Sciatic nerve (tissue), 2 donors: ENCODE data around the gene IL21R. TPM values are rescaled to one million over a fixed set of nuclear protein-coding genes. Genes with fewer than 3 reads are reported as not detected.
A peak's percentile ranks its signal among the peaks of the same experiment; 100 is the strongest.
"Not testable (repeated sequence)": the region's sequence is repeated elsewhere in the genome, so short reads cannot be mapped to it uniquely, and the experiment has no call there.

Experiments used
- ATAC-seq: fragments of 200-7000 bp; cut with Tn5 transposase; one replicate; pipeline ENCODE4 v1.9.1; 2020; ENCODE audit warnings: mild to moderate bottlenecking, moderate library complexity
- DNase-seq: peaks from one replicate; pipeline ENCODE4 v3.0.0-alpha.2; 2020; ENCODE audit warnings: low spot score
- intact Hi-C: fragments of 100-400 bp; cut with DNase I; formaldehyde crosslinking; loops from one replicate; pipeline ENCODE4 v1.14.2; 2022
- total RNA-seq: library from RNA; stranded (reverse); fragmentation: NEBNext Ultra II Directional; extraction: Animal tissue kit (Norgen Biotek cat#: 25700); gene quantifications from one replicate; pipeline ENCODE4 v1.2.1, GENCODE V29; 2021
- donor health status: DM: no; HTN: no; CAD: no.
- donor health status: DM: no; HTN: no; CAD: no.

IL21R gene
- total RNA-seq, 1 donor from 2014 or later = 1.7 TPM

- intact Hi-C loops = no loop called here
- ATAC-seq (no peak), DNase-seq (no peak)
These were observed 15.2 kb downstream of the IL21R start for GRCh38 chr16:27417047-27417671.

- DNase-seq = no peak
- intact Hi-C loops = no loop called here
- no peak for ATAC-seq
These were observed 20.2 kb downstream of the IL21R start for GRCh38 chr16:27421961-27422740.

DNA sequence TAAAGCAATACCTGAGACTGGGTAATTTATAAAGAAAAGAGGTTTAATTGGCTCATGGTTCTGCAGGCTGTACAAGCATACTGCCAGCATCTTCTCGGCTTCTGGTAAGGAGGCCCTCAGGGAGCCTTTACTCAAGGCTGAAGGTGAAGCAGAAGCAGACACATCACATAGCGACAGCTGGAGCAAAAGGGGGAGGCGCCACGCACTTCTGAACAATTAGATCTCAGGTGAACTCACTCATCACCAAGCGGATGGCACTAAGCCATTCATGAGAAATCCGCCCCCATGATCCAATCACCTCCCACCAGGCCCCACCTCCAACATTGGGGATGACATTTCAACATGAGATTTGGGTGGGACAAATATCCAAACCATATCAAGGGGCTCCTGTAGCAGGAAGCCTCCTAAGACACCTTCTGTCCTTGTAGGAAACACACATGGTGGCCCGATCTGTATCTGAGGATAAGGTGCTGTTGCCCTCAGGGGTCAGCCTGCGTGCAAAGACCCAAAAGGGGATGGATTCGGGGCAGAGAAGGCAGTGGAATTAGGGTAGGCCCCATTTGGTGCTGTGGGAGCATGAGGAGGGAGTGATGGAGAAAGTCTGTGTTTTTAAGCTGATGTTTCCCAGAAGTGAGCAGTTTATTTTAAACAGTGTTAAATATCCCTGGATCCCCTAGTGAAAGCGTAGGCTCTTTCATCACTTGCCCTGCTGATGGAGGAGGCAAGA, 23.0 kb downstream of the IL21R start:
- no peak for ATAC-seq
- intact Hi-C loops = no loop called here
- peak; percentile 26 for DNase-seq

DNA sequence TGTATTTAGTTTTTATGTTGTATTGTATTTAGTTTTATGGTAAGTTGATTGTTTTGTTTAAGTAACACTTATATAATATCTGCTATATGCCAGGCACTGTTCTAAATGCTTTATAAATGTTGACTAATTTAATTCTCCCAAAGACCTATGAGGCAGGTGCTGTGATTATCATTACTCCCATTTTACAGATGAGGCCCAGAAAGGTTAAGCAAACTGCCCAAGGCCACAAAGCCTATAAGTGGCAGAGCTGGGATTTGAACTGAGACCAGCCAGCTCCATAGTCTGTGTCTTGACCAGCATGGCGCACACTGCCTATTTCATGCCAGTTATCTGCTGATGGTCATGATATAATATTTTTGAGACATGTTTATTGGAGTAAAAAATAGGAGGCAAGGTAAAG, 24.0 kb downstream of the IL21R start:
- DNase-seq = no peak
- intact Hi-C loops = no loop called here
- ATAC-seq = no peak

DNA sequence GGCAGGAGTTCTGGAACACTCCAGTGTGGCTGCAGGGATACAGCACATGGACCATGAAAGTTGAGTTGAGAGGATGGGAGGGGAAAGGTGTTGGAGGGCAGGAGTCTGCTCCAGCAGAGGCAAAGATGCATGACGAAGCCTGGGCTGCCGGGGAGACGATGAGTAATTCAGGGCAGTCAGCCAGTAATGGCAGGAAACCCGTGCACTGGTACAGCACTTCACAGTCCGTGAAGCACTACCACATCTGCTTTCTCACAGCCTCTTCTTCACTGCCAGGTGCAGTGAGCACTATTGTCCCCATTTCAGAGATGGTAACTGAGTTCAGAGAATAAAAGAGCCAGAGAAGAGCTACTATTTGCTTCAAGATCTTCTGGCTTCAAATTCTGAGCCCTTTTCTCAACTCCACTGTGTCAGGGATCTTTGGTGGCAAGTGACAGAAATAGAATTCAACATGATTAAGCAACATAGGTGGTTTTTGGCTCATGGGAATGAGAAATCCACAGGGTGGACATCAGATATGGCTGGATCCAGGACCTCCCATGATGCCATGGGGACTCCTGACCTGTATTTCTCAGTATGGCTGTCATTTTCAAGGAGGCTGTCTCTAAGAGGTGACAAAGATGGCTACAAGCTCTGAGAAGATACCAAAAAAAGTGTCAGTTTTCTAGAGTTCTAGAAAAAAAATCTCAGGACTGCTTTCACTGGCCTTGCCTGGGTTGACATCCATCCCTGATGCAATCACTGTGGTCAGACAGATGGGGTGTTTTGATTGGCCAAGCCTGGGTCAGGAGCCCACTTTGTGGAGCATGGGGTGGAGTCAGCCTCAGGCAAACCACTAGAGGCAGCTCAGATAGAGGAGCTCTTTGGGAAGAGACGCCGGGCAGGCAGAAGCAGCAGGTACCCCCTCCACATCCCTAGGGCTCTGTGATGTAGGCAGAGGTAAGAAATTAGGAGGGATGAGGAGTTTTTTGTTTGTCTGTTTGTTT, 24.7 kb downstream of the IL21R start:
- no peak for ATAC-seq

DNA sequence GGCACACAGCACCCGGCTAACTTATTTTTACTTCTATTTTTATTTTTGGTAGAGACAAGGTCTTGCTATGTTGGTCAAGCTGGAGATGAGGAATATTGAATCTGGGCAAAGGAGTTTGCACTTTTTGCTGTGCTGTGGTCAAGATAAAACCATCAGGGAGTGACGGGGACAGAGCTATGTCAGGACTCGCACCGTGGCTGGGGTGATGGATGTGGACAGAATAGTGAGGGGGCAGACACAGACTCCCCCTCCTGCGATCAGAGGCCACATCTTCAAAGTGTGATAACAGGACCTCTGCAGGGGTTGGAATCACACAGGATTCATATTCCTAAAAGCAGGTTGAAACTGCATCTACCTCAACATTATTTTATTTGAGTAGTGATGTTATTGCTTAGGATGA, 25.6 kb downstream of the IL21R start:
- intact Hi-C loops = no loop called here
- ATAC-seq = no peak
- no peak for DNase-seq

More for the DNA sequence above, 24.7 kb downstream of the IL21R start:
- peak; percentile 60 for DNase-seq
- intact Hi-C loops = no loop called here

DNA sequence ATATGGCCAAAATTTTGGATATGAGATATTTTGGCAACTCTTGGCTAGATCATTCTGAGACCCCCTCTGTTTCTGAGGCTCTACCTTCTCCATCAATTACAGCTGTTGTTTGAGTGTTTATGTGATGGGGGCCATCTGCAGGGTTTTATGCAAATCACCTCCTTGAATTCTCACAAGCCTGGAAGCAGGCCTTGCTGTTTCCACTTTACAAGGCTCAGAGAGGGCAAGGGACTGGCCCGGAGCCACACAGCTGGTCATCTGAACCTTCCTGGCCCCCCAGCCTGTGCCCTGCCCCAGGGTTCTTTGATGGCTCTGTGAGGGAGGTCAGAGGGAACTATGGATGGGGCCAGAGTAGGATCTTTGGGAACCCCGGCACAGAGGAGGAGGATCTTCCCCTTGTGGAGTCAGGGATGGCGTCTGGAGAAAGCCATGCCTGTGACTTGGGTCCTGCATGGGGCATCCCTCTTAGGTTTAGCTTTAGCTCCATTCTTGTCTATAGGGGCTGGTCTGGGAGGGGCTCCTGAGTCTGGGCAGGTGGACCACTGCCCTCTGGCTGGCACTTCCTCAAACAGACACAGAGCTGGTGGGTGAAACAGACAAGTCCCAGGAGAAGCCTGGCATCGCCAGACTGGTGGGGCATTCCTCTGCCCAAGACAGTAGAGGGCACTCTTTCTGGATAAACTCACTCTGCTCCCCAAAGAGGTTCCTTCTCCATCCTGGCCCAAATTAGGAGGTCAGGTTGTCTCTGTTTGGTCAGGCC, 26.2 kb downstream of the IL21R start:
- intact Hi-C loops = no loop called here
- no peak for ATAC-seq
- DNase-seq = peak; percentile 9

GRCh38 chr16:27429330-27429871, 27.4 kb downstream of the IL21R start:
- intact Hi-C loops = no loop called here
- peak; percentile 19 for DNase-seq
- no peak for ATAC-seq

DNA sequence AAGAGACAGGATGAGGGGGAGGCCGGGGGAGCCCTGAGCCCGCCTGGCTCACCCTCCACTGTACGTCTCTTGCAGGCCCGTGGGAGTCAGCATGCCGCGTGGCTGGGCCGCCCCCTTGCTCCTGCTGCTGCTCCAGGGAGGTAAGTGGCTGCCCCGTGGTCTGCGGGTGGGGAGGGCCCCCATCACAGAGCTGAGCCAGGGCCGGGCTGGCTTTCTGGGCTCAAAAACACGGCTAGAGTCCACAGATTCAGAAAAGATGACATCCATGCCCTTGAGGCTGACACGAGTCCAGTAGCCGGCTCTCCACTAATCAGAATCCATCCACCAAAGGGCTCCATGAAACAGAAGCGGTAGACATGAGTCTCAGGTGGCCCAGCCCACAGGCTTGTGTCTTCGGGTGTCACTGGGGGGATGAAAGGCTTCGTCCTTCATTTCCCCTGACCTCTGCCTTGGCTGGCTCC, 28.0 kb downstream of the IL21R start:
- intact Hi-C loops = no loop called here

GRCh38 chr16:27430512-27430911, 28.5 kb downstream of the IL21R start:
- ATAC-seq (no peak), DNase-seq (no peak)
- intact Hi-C loops = no loop called here

More for the DNA sequence above, 28.0 kb downstream of the IL21R start:
- DNase-seq (peak; percentile 47), ATAC-seq (no peak)

- intact Hi-C loops = no loop called here
- DNase-seq (peak; percentile 45), ATAC-seq (no peak)
These were observed 29.0 kb downstream of the IL21R start for GRCh38 chr16:27430923-27431484.

DNA sequence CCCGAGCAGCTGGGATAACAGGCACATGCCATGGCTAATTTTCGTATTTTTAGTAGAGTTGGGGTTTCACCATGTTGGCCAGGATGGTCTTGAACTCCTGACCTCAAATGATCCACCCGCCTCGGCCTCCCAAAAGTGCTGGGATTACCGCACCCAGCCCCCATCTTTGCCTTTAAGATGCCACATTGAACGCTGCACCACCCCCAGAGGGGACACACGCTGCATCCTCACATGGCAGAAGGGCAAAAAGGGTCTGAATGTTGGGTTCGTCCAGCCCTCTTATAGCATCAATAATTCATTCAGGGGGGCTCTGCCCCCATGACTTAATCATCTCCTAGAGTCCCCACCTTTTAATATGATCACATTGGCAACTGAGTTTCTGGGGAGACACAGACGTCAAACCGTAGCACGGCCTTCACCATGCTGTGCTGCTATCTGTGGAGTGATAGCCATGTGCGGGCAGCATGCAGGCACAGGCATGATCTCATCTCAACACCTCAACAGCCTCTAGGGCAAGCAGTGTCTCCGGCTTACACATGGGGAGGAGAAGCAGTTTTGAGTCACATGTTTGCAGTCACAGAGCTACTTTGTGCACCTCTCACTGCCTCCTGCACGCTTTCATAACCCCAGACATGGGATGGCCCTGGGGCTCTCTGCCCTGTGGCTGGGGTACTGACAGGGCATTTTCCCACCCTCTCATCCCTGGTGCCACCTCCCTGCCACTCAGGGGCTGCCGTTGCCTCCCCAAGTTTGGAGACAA, 30.0 kb downstream of the IL21R start:
- ATAC-seq = no peak
- intact Hi-C loops = no loop called here
- DNase-seq = peak; percentile 19

DNA sequence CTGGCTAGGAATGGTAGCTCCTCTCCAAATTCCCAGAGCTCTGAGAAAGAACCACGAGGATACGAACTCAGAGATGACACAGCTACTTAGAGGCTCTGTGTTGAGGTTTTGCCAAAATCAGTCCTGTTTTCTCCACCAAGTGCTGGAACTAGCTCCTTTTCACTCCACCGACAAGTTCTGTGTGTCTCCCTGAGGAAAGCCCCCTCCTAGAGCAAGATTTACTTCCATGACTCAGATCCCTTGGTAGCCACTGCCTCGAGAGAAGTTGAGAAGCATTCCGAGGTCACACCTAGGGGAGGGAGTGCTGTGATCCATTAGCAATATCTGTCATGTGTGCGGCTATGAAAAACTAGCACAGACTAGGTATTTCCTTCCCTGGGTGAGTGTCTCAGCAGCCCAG, 30.6 kb downstream of the IL21R start:
- DNase-seq = no peak
- ATAC-seq = no peak
- intact Hi-C loops = no loop called here

DNA sequence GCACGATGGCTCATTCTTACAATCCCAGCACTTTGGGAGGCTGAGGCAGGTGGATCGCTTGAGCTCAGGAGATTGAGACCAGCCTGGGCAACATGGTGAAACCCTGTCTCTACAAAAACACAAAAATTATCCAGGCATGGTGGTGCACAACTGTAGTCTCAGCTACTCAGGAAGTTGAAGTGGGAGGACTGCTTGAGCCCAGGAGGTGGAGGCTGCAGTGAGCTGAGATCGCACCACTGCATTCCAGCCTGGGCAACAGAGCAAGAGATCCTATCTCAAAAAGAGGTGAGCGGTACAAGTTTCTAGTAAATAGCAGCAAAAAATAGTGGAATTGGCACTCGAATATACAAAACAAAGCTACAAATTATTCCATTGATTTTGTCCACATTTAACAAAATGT, 31.2 kb downstream of the IL21R start:
- ATAC-seq, intact Hi-C loops: not testable (repeated sequence)
- DNase-seq = peak; percentile 21

DNA sequence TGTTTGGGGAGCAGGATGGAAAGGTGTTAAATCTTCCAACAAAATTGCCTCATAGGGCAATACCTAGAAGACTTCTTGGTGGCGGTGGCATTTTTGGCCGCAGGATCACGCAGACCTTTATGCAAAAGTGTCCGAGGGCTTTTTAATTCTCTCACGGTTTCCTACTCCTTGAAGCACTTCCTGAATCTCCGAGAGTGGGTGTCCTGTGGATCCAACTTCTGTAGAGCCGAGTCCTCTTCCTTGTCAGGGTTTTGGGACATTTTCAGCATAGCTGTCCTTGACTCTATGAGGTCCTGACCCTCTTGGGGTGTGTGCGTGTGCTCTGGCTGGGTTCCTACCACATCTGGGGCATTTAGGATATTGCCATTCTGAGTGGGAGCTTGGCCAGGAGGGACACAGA, 31.7 kb downstream of the IL21R start:
- ATAC-seq = no peak
- peak; percentile 4 for DNase-seq
- intact Hi-C loops = no loop called here

DNA sequence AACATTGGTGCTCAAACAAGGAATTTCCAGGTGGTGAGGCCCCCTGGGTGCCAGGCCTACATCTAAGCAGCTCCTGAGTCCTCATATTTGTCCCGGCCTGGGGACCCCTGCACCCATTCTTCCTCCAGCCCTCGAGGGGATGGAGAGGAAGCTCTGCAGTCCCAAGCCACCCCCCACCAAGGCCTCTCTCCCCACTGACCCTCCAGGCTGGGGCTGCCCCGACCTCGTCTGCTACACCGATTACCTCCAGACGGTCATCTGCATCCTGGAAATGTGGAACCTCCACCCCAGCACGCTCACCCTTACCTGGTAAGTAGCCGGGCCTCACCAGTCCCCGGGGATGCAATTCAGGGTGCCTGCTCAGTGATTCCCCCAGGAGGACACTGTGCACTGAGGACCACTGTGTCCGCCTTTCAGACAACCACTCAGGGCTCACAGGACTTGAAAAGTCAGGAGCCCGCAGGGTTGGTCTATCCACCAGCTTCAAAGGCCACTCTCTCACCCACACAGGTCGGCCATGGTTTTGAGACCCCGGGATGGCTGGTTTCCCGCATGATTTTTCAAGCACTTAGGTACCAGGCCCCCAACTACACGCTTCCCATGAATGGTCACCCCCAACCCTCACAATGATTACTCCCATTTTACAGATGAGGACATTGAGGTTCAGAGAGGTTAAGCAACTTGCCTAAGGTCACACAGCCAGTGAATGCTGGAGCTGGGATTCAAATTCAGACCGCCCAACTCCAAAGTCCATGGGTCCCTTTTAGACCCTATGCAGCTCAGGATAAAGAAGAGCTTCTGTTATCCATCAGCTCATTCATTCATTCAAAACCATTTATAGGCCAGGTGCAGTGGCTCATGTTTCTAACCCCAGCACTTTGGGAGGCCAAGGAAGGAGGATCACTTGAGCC, 32.4 kb downstream of the IL21R start:
- ATAC-seq = no peak
- DNase-seq = peak; percentile 48
- intact Hi-C loops = no loop called here
